Upper lobe of left lung (tissue), 6 donors: ENCODE data around the gene TULP1. TPM values are rescaled to one million over a fixed set of nuclear protein-coding genes. Genes with fewer than 3 reads are reported as not detected.

Experiments used
- ATAC-seq, 2 donors: fragments of 200-7000 bp; cut with Tn5 transposase; one replicate each; pipeline ENCODE4 v1.9.1; 2022; ENCODE audit warnings: mild to moderate bottlenecking in 2 of 2, moderate library complexity in 2 of 2; ENCODE audit not compliant: low FRiP score in 2 of 2
- DNase-seq, 2 donors: peaks; one replicate each; pipeline ENCODE4 v3.0.0-alpha.2; 2019 to 2020
- H3K27ac ChIP-seq, 4 donors: fragments of 200-600 bp; sonication (generic); one replicate each; pipeline ENCODE4 v1.5.1; 2016 to 2019
- H3K27me3 ChIP-seq, 4 donors: fragments of 200-600 bp; sonication (generic); one replicate each; pipeline ENCODE4 v1.5.1; 2017 to 2019
- H3K36me3 ChIP-seq, 4 donors: fragments of 200-600 bp; sonication (generic); one replicate each; pipeline ENCODE4 v1.5.1; 2016 to 2019
- H3K4me1 ChIP-seq, 4 donors: fragments of 200-600 bp; sonication (generic); one replicate each; pipeline ENCODE4 v1.5.1; 2018 to 2019
- H3K4me3 ChIP-seq, 4 donors: fragments of 200-600 bp; sonication (generic); one replicate each; pipeline ENCODE4 v1.5.1; 2017 to 2019; ENCODE audit warnings: mild to moderate bottlenecking in 2 of 4, moderate library complexity in 1 of 4
- H3K9me3 ChIP-seq, 4 donors: fragments of 200-600 bp; sonication (generic); one replicate each; pipeline ENCODE4 v1.5.1; 2018 to 2019
- EP300 ChIP-seq, 4 donors: sonication (generic); formaldehyde crosslinking; IDR thresholded peaks; one replicate each; pipeline ENCODE4 v1.5.1; 2017; ENCODE audit warnings: antibody characterized with exemption in 4 of 4, control low read depth in 2 of 4
- POLR2A ChIP-seq, 4 donors: fragments of 450-650 bp; IDR thresholded peaks; one replicate each; pipeline ENCODE4 v1.5.1; 2016 to 2017; ENCODE audit warnings: antibody characterized with exemption in 4 of 4, mild to moderate bottlenecking in 2 of 4
- POLR2AphosphoS5 ChIP-seq, 2 donors: sonication (generic); formaldehyde crosslinking; IDR thresholded peaks; one replicate each; pipeline ENCODE4 v1.5.1; 2017; ENCODE audit warnings: antibody characterized with exemption in 2 of 2
- WGBS, 2 donors: methylation state at CpG; one replicate each; pipeline ENCODE4 v1.1.5; 2017 to 2018; 5-methylcytosine and 5-hydroxymethylcytosine counted together
- total RNA-seq, 6 donors: library from RNA; depleted of rRNA in 4 of 6; stranded (reverse); fragments of >200 nt in 4 of 6; gene quantifications; one replicate each; pipeline versions ENCODE4 v1.1.0 to v1.2.1, GENCODE V29; 2016 to 2021
- TF ChIP-seq, protein P1 (sequence below), 6 experiments: fragments of 450-650 bp in 4 of 6; fragments of 200-600 bp in 2 of 6; sonication (generic) in 2 of 6; IDR thresholded peaks; one replicate each; pipeline ENCODE4 v1.5.1; 2016 to 2019; ENCODE audit warnings: antibody characterized with exemption in 6 of 6
- donor health status: DM: no; HTN: no; CAD: no; lungs with moderate emphysema.
- donor health status: DM: no; HTN: yes; CAD: no; lungs with severe emphysema.

Gene TULP1
- total RNA-seq, 6 donors from 2014 or later, result not detected

DNA sequence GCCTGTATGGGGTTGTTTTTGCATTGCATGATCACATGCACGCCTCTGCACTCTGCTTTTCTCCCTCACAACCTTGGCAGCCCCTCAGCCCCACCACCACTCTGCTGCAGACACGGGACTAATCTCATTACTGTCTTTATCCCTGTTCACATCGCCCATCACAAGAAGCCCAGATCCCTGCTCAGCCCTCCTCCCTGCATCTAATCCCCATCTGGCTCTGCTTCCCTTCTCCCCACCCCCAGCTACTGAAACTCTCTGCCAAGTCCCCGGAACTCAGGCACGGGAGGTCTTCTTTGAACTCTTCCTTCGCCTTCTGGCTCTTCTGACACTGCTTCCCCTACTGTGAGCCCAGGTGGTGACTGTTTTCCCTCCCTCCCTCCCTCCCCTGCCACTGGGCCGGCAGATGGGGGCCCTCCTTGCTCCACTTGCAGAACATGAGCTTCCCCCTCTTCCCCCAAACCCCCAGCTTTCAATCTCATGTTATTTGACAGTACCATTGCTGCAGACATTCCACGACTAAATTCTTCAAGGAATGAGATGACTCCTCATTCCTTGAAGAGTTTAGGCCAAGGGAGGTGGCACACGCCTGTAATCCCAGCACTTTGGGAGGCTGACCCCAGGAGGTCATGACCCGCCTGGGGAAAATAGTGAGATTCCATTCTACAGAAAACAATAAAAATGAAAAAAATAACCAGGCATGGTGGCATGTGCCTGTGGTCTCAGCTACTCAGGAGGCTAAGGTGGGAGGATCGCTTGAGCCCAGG is 21.9 kb upstream of the TULP1 start:
- Histone ChIP-seq H3K27ac (no peak overlapping the region), H3K4me3 (no peak overlapping the region), H3K36me3 (no peaks in the 10 kb centered on the region), H3K4me1 (no peaks in the 10 kb centered on the region), H3K9me3 (no peaks in the 10 kb centered on the region), H3K27me3 (no peaks in the 10 kb centered on the region)
- DNase-seq (no peak), ATAC-seq (no peak)
- 43 to 56% methylated on average over 11 of the region's 11 CpGs for WGBS, 2 donors
- TF ChIP-seq, protein P1, sequence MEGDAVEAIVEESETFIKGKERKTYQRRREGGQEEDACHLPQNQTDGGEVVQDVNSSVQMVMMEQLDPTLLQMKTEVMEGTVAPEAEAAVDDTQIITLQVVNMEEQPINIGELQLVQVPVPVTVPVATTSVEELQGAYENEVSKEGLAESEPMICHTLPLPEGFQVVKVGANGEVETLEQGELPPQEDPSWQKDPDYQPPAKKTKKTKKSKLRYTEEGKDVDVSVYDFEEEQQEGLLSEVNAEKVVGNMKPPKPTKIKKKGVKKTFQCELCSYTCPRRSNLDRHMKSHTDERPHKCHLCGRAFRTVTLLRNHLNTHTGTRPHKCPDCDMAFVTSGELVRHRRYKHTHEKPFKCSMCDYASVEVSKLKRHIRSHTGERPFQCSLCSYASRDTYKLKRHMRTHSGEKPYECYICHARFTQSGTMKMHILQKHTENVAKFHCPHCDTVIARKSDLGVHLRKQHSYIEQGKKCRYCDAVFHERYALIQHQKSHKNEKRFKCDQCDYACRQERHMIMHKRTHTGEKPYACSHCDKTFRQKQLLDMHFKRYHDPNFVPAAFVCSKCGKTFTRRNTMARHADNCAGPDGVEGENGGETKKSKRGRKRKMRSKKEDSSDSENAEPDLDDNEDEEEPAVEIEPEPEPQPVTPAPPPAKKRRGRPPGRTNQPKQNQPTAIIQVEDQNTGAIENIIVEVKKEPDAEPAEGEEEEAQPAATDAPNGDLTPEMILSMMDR (IDR thresholded peaks at IDR 0.05), result no peak
- no peak for TF ChIP-seq POLR2A (IDR thresholded peaks at IDR 0.05)
- no peak for TF ChIP-seq POLR2AphosphoS5 (IDR thresholded peaks at IDR 0.05)
- TF ChIP-seq EP300 (IDR thresholded peaks at IDR 0.05), result no peak

GRCh38 chr6:35533981-35534380 is 21.3 kb upstream of the TULP1 start:
- TF ChIP-seq POLR2AphosphoS5 (IDR thresholded peaks at IDR 0.05) (no peak), POLR2A (IDR thresholded peaks at IDR 0.05) (no peak), EP300 (IDR thresholded peaks at IDR 0.05) (no peak)
- TF ChIP-seq, protein P1 (IDR thresholded peaks at IDR 0.05), result no peak
- WGBS, 2 donors, result 76 to 85% methylated on average over 6 of the region's 6 CpGs
- Histone ChIP-seq H3K27me3 (no peaks in the 10 kb centered on the region), H3K4me1 (no peaks in the 10 kb centered on the region), H3K36me3 (no peaks in the 10 kb centered on the region), H3K9me3 (no peaks in the 10 kb centered on the region), H3K4me3 (no peak overlapping the region), H3K27ac (no peak overlapping the region)
- DNase-seq (no peak), ATAC-seq (no peak)

GRCh38 chr6:35532126-35532525 is 19.4 kb upstream of the TULP1 start:
- H3K27ac ChIP-seq, result no peak overlapping the region
- H3K36me3 ChIP-seq, result no peaks in the 10 kb centered on the region
- no peak overlapping the region for H3K4me3 ChIP-seq
- no peaks in the 10 kb centered on the region for H3K27me3 ChIP-seq
- 77 to 88% methylated on average over 4 of the region's 4 CpGs for WGBS, 2 donors
- DNase-seq, result no peak
- no peaks in the 10 kb centered on the region for H3K9me3 ChIP-seq
- no peaks in the 10 kb centered on the region for H3K4me1 ChIP-seq
- ATAC-seq, result no peak
- no peak for TF ChIP-seq POLR2AphosphoS5 (IDR thresholded peaks at IDR 0.05)
- TF ChIP-seq, protein P1 (IDR thresholded peaks at IDR 0.05), result no peak
- TF ChIP-seq POLR2A (IDR thresholded peaks at IDR 0.05), result no peak
- no peak for TF ChIP-seq EP300 (IDR thresholded peaks at IDR 0.05)

- H3K36me3 ChIP-seq, result no peaks in the 10 kb centered on the region
- TF ChIP-seq POLR2A (IDR thresholded peaks at IDR 0.05) (no peak), EP300 (IDR thresholded peaks at IDR 0.05) (no peak), POLR2AphosphoS5 (IDR thresholded peaks at IDR 0.05) (no peak)
- TF ChIP-seq, protein P1 (IDR thresholded peaks at IDR 0.05), result no peak
- H3K9me3 ChIP-seq, result no peaks in the 10 kb centered on the region
- ATAC-seq (no peak), DNase-seq (no peak)
- no peak overlapping the region for H3K4me3 ChIP-seq
- H3K4me1 ChIP-seq, result peaks cover 0 to 12% (median 9%) of the 10 kb centered on the region in 4 donors
- no peaks in the 10 kb centered on the region for H3K27me3 ChIP-seq
- WGBS, 2 donors, result 82 to 94% methylated on average over 3 of the region's 3 CpGs
- no peak overlapping the region for H3K27ac ChIP-seq
Observed at GRCh38 chr6:35524380-35525020, 11.8 kb upstream of the TULP1 start.
